Neural crest cell (in vitro differentiated cells): ENCODE results near the gene UBE2L3. TPM values are rescaled to one million over a fixed set of nuclear protein-coding genes. Genes with fewer than 3 reads are reported as not detected.
"Not testable (repeated sequence)": the region's sequence is repeated elsewhere in the genome, so short reads cannot be mapped to it uniquely, and the experiment has no call there.

Experiments used
- DNase-seq: peaks from one replicate; pipeline ENCODE4 v3.0.0; 2021; ENCODE audit warnings: low read depth, mixed read lengths, low spot score
- H3K27ac Mint-ChIP-seq: one replicate; pipeline ENCODE4 v1.8.0; 2021; ENCODE audit warnings: mild to moderate bottlenecking, mixed read lengths; ENCODE audit not compliant: unreplicated experiment
- H3K27me3 Mint-ChIP-seq: 2 replicates; pipeline ENCODE4 v1.8.0; 2021; ENCODE audit warnings: low read depth, mild to moderate bottlenecking, mixed read lengths
- H3K36me3 Mint-ChIP-seq: 2 replicates; pipeline ENCODE4 v1.8.0; 2021; ENCODE audit warnings: low read depth, mild to moderate bottlenecking, mixed read lengths
- H3K4me1 Mint-ChIP-seq: 2 replicates; pipeline ENCODE4 v1.8.0; 2021; ENCODE audit warnings: mixed read lengths
- H3K4me3 Mint-ChIP-seq: one replicate; pipeline ENCODE4 v1.8.0; 2021; ENCODE audit warnings: mild to moderate bottlenecking, mixed read lengths
- H3K9me3 Mint-ChIP-seq: 2 replicates; pipeline ENCODE4 v1.8.0; 2021; ENCODE audit warnings: mixed read lengths
- total RNA-seq: library from RNA; stranded (reverse); gene quantifications from 2 replicates; pipeline ENCODE4 v1.2.1, GENCODE V29; 2021
- TF ChIP-seq, protein P1 (sequence below): fragments of 200-600 bp; sonication (generic); conservative IDR thresholded peaks from 2 replicates; pipeline ENCODE4 v1.5.0; 2021; ENCODE audit warnings: antibody characterized with exemption, mild to moderate bottlenecking

UBE2L3 gene
- total RNA-seq, 1 donor from 2014 or later = 76.9 TPM

DNA sequence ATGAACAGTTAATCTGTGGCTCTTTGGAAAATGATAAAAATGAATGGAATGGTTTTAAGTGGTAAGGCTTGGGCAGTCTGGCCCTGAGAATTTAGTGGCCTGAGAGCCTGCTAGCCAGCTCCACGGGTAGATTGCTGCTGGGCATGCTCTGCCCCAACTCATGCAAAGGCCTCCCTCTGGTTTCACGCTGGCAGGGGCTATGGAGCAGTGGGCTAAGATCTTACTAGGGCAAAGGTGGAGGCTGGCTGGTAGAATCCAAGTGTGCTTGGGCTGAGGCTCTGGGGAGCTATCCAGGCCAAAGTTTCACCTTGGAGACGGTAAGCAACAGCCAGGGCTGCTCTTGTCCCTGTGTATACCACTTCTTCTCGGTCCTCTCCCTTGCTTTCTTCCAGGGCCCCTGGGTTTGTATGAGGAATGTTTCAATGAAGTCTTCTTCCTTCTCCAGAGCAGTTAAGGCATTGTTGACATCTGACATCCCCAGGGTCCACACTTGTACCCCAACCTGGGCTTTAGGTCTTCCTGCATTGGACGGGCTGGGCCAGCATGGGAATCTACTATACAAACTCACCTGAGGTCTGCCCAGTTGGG lies 27.4 kb downstream of the UBE2L3 start:
- peaks cover 5% of the 10 kb centered on the region for H3K4me1 Mint-ChIP-seq
- DNase-seq = no peak
- no peak overlapping the region for H3K4me3 Mint-ChIP-seq
- TF ChIP-seq, protein P1, sequence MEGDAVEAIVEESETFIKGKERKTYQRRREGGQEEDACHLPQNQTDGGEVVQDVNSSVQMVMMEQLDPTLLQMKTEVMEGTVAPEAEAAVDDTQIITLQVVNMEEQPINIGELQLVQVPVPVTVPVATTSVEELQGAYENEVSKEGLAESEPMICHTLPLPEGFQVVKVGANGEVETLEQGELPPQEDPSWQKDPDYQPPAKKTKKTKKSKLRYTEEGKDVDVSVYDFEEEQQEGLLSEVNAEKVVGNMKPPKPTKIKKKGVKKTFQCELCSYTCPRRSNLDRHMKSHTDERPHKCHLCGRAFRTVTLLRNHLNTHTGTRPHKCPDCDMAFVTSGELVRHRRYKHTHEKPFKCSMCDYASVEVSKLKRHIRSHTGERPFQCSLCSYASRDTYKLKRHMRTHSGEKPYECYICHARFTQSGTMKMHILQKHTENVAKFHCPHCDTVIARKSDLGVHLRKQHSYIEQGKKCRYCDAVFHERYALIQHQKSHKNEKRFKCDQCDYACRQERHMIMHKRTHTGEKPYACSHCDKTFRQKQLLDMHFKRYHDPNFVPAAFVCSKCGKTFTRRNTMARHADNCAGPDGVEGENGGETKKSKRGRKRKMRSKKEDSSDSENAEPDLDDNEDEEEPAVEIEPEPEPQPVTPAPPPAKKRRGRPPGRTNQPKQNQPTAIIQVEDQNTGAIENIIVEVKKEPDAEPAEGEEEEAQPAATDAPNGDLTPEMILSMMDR = no peak
- no peak overlapping the region for H3K27ac Mint-ChIP-seq
- no peaks in the 10 kb centered on the region for H3K27me3 Mint-ChIP-seq
- H3K36me3 Mint-ChIP-seq = peaks cover 23% of the 10 kb centered on the region
- no peaks in the 10 kb centered on the region for H3K9me3 Mint-ChIP-seq

DNA sequence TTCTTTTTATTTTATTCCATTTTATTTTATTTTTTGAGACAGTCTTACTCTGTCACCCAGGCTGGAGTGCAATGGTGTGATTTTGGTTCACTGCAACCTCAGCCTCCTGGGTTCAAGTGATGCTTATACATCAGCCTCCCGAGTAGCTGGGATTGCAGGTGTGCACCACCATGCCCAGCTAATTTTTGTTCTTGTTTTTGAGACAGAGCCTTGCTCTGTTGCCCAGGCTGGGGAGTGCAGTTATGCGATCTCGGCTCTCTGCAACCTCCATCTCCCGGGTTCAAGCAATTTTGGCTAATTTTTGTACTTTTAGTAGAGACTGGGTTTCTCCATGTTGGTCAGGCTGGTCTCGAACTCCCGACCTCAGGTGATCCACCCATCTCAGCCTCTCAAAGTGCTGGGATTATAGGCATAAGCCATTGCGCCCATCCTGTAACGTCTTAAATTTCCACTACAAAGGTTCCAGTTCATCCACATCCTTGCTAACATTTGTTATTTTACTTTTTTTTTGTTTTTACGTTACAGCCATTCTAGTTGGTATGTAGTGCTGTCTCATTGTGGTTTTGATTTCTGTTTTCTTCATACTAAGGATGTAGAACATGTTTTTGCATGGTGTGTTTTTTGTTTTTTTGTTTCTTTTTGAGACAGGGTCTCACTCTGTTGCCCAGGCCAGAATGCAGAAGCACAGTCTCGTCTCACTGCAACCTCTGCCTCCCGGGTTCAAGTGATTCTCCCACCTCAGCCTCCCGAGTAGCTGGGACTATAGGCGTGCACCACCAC lies 29.0 kb downstream of the UBE2L3 start:
- H3K4me1 Mint-ChIP-seq, H3K27me3 Mint-ChIP-seq, H3K27ac Mint-ChIP-seq, H3K9me3 Mint-ChIP-seq, DNase-seq, H3K4me3 Mint-ChIP-seq: not testable (repeated sequence)
- peaks cover 23% of the 10 kb centered on the region for H3K36me3 Mint-ChIP-seq

DNA sequence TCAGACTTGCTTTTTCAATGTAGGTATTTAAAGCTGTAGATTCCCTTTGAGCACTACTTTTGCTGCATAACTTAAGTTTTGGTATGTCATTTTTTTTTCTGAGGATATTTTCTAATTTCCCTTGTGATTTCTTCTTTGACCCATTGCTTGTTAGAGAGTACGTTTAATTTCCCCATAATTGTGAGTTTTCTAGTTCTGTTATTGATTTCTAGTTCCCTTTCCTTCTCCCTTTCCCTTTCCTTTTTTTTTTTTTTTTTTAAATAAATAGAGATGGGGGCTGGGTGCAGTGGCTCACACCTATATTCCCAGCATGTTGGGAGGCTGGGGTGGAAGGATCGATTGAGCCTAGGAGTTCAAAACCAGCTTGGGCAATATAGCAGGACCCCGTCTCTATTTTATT lies 30.8 kb downstream of the UBE2L3 start:
- no peak for DNase-seq
- Mint-ChIP-seq H3K4me3 (no peak overlapping the region), H3K36me3 (peaks cover 21% of the 10 kb centered on the region), H3K4me1 (peaks cover 5% of the 10 kb centered on the region), H3K9me3 (no peaks in the 10 kb centered on the region), H3K27me3 (no peaks in the 10 kb centered on the region), H3K27ac (no peak overlapping the region)
- TF ChIP-seq, protein P1 = no peak

DNA sequence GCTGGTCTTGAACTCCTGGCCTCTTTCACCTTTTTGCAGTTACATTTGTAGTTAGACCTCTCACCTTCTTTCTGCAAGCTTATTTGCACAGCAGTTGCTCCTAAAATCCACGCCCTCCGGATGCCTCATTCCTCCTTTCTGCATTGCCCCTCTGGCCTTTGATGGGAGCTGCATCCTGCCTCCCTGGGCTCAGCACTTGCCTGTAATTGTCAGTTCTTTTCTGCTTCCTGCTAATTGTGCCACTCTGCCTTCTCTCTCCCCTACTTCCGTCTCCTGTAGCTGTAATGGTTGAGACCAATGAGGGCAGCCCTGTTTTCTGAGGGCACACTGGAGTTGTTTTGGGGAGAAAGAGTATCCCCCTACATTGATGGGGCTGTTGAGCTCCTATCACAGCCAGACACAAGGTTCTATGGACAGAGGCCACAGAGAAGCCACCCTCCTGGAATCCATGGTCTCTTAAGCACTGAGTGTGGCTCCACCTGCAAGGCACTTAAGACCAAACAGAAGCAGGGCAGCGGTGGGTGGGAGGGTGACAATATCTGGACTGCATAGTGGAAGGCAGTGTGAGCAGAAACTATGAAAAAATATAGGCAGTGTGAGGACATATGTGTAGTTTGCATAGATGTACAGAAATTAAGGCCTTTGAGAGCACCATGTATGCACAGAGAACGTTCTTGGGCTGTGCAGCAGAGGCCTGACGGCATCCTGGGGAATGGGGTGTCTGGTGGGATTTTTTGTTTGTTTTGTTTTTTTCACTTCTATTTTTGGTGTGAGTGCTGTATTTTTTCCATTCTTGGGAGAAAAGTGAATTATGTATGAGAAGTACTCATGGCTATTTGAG lies 31.8 kb downstream of the UBE2L3 start:
- H3K27me3 Mint-ChIP-seq = no peaks in the 10 kb centered on the region
- no peak overlapping the region for H3K27ac Mint-ChIP-seq
- no peak for DNase-seq
- peaks cover 12% of the 10 kb centered on the region for H3K36me3 Mint-ChIP-seq
- TF ChIP-seq, protein P1 = no peak
- peaks cover 5% of the 10 kb centered on the region for H3K4me1 Mint-ChIP-seq
- no peak overlapping the region for H3K4me3 Mint-ChIP-seq
- H3K9me3 Mint-ChIP-seq = no peaks in the 10 kb centered on the region

DNA sequence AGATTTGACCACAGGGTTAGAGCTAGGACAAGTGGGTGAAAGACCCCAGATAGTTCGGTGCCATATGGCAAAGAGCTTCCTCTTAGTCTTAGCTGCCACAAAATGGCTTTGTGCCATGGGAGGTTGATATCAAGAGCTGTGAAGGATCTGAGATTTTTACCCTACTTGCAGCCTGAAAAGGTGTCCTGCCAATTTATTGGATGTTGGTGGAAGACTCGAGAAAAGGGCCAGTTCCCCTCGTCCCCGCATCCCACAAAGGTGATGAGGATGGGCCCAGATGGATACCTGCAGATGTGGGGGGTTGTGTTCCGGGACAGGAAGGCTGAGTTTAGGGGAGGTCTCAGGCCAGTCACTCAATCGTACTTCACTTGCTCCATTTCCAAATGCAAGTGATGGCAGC lies 35.1 kb downstream of the UBE2L3 start:
- Mint-ChIP-seq H3K4me3 (no peak overlapping the region), H3K36me3 (peaks cover 5% of the 10 kb centered on the region), H3K9me3 (no peaks in the 10 kb centered on the region), H3K27ac (peak overlapping the region; percentile 16), H3K4me1 (peaks cover 6% of the 10 kb centered on the region), H3K27me3 (no peaks in the 10 kb centered on the region)
- no peak for DNase-seq
- TF ChIP-seq, protein P1 = no peak
